Measurements from ENCODE around the gene CAMKMT.

DNA sequence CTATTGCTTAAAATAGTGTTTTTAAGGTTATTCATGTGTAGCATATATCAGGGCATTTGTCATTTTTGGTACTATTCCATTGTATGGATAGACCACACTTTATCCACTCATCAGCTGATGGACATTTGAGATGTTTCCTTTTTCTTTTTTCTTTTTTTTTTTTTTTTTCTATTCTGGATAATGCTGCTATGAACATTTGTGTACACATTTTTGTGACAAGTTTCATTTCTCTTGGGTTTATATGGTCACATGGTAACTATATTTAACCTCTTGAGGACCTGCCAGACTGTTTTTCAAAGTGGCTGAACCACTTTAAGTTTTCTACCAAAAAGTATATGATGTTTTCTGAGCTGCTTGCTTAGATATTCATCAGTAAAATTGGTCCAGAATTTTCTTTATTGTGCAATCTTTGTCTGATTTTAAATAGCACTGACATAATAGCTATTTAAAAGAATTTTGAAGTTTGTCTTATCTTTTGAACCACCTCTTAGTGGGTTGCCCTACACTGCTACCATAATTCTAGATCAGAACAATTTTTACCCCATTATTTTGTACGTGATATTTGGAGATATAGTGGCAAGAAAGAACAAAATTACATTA, 360.4 kb downstream of the CAMKMT start:
- no peak for TF ChIP-seq YY1 (IDR thresholded peaks at IDR 0.05; ENCODE audit: insufficient read depth, insufficient read length)
- no peak for TF ChIP-seq ZNF274 (IDR thresholded peaks at IDR 0.05; ENCODE audit: low read depth, low read length)
- TF ChIP-seq SUZ12 (IDR thresholded peaks at IDR 0.05; ENCODE audit: extremely low read depth, insufficient read depth, insufficient read length): no peak

Data from NT2/D1 (cell line).